SU-DHL-6 (cell line): ENCODE measurements around the gene CTNNA2.

ENCODE experiments used
- CTCF ChIP-seq: fragments of 200-600 bp; sonication (generic); IDR thresholded peaks from one replicate; pipeline ENCODE4 v1.5.1; 2017; ENCODE audit warnings: antibody characterized with exemption, mild to moderate bottlenecking, low read length, moderate library complexity; ENCODE audit not compliant: insufficient read depth, poor library complexity, severe bottlenecking
- EZH2phosphoT487 ChIP-seq: fragments of 200-600 bp; sonication (generic), shearing (Covaris generic); conservative IDR thresholded peaks from 2 replicates; pipeline ENCODE4 v1.6.1; 2018; ENCODE audit warnings: mild to moderate bottlenecking, antibody characterized with exemption, low read length, moderate library complexity, mixed read lengths

DNA sequence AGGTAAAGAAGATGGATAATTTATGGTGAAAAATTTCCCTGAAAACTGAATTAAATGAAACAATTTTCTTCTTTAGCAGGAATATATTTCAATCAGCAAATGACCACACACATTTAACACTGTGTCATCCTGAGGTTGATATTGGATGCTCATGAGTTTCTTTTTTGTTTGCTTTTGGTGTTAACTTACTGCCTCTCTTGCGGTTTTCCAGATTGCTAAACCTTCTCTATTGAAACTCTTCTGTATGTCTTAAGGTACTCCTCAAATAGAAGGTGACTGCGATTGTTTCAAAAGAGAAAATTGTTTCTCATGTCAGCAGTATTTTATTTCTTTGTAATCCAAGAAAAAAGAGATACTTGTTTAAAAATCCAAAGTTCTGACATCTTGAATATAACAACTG is 692.6 kb downstream of the CTNNA2 start:
- no peak for TF ChIP-seq CTCF
- TF ChIP-seq EZH2phosphoT487 = no peak
